ENCODE measurements around the gene SCAP. TPM values are rescaled to one million over a fixed set of nuclear protein-coding genes. Genes with fewer than 3 reads are reported as not detected.
A peak's percentile ranks its signal among the peaks of the same experiment; 100 is the strongest.

The SCAP gene
- total and polyA plus RNA-seq, 2 experiments from 2014 or later = 35.5 to 141 TPM

DNA sequence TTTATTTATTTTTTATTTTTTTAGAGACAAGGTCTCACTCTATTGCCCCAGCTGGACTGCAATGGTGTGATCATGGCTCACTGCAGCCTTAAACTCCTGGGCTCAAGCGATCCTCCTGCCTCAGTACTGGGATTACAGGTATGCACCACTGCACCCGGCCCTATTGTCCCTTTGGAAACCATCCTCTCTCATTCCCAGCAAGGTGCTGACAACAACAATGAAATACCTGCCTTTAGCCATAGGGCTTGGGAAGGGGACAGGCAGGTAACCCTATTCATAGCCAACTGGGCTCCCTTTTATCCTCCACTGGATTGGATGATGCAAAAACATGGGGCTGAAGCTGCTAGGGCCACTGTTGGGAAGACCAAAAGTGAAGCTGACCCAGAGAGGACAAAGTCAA is 43.1 kb downstream of the SCAP start:
- peak overlapping the region; percentile 66; the same call in 1 of the 2 replicates for H3K27ac ChIP-seq (ENCODE audit: low read depth)
- H3K9me2 ChIP-seq (ENCODE audit: insufficient read depth) = no peaks in the 10 kb centered on the region
- no peaks in the 10 kb centered on the region for H3K79me2 ChIP-seq (replicated peaks; ENCODE audit: insufficient read depth)
- H3K27me3 ChIP-seq (ENCODE audit: insufficient read depth) = no peaks in the 10 kb centered on the region
- H3K27ac Mint-ChIP-seq = no peak overlapping the region
- H3K27me3 Mint-ChIP-seq (ENCODE audit: insufficient read depth, low read depth, poor library complexity) = no peaks in the 10 kb centered on the region
- H4K20me1 ChIP-seq (replicated peaks; ENCODE audit: insufficient read depth) = peaks cover 11% of the 10 kb centered on the region
- H3F3A ChIP-seq (replicated peaks; ENCODE audit: low read depth) = no peaks in the 10 kb centered on the region
- ATAC-seq (peak; percentile 95), DNase-seq (ENCODE audit: low spot score) (no peak)
- H3K9me3 Mint-ChIP-seq = no peaks in the 10 kb centered on the region; the same call in 2 of the 3 replicates
- H3K4me1 ChIP-seq (ENCODE audit: insufficient read depth) = no peaks in the 10 kb centered on the region; the same call in 1 of the 2 replicates
- H3K4me3 Mint-ChIP-seq = no peak overlapping the region
- peaks cover 49% of the 10 kb centered on the region for H3K36me3 Mint-ChIP-seq (ENCODE audit: low read depth)
- no peak overlapping the region for H2AFZ ChIP-seq
- peaks cover 5% of the 10 kb centered on the region; the same call in 2 of the 3 replicates for H3K4me1 Mint-ChIP-seq
- H3K4me3 ChIP-seq = no peak overlapping the region
- no peak overlapping the region for H3K4me2 ChIP-seq
- TF ChIP-seq EZH2phosphoT487 (IDR thresholded peaks at IDR 0.05; ENCODE audit: unreplicated experiment) = no peak
- TF ChIP-seq, protein P1, sequence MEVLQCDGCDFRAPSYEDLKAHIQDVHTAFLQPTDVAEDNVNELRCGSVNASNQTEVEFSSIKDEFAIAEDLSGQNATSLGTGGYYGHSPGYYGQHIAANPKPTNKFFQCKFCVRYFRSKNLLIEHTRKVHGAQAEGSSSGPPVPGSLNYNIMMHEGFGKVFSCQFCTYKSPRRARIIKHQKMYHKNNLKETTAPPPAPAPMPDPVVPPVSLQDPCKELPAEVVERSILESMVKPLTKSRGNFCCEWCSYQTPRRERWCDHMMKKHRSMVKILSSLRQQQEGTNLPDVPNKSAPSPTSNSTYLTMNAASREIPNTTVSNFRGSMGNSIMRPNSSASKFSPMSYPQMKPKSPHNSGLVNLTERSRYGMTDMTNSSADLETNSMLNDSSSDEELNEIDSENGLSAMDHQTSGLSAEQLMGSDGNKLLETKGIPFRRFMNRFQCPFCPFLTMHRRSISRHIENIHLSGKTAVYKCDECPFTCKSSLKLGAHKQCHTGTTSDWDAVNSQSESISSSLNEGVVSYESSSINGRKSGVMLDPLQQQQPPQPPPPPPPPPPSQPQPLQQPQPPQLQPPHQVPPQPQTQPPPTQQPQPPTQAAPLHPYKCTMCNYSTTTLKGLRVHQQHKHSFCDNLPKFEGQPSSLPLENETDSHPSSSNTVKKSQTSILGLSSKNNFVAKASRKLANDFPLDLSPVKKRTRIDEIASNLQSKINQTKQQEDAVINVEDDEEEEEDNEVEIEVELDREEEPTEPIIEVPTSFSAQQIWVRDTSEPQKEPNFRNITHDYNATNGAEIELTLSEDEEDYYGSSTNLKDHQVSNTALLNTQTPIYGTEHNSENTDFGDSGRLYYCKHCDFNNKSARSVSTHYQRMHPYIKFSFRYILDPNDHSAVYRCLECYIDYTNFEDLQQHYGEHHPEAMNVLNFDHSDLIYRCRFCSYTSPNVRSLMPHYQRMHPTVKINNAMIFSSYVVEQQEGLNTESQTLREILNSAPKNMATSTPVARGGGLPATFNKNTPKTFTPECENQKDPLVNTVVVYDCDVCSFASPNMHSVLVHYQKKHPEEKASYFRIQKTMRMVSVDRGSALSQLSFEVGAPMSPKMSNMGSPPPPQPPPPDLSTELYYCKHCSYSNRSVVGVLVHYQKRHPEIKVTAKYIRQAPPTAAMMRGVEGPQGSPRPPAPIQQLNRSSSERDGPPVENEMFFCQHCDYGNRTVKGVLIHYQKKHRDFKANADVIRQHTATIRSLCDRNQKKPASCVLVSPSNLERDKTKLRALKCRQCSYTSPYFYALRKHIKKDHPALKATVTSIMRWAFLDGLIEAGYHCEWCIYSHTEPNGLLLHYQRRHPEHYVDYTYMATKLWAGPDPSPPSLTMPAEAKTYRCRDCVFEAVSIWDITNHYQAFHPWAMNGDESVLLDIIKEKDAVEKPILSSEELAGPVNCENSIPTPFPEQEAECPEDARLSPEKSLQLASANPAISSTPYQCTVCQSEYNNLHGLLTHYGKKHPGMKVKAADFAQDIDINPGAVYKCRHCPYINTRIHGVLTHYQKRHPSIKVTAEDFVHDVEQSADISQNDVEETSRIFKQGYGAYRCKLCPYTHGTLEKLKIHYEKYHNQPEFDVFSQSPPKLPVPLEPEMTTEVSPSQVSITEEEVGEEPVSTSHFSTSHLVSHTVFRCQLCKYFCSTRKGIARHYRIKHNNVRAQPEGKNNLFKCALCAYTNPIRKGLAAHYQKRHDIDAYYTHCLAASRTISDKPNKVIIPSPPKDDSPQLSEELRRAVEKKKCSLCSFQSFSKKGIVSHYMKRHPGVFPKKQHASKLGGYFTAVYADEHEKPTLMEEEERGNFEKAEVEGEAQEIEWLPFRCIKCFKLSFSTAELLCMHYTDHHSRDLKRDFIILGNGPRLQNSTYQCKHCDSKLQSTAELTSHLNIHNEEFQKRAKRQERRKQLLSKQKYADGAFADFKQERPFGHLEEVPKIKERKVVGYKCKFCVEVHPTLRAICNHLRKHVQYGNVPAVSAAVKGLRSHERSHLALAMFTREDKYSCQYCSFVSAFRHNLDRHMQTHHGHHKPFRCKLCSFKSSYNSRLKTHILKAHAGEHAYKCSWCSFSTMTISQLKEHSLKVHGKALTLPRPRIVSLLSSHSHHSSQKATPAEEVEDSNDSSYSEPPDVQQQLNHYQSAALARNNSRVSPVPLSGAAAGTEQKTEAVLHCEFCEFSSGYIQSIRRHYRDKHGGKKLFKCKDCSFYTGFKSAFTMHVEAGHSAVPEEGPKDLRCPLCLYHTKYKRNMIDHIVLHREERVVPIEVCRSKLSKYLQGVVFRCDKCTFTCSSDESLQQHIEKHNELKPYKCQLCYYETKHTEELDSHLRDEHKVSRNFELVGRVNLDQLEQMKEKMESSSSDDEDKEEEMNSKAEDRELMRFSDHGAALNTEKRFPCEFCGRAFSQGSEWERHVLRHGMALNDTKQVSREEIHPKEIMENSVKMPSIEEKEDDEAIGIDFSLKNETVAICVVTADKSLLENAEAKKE (CRISPR knock-in tag; IDR thresholded peaks at IDR 0.05) = no peak
- TF ChIP-seq EZH2 (IDR thresholded peaks at IDR 0.05; ENCODE audit: low read depth, unreplicated experiment) = no peak
- no peak for TF ChIP-seq JUNB (IDR thresholded peaks at IDR 0.05; ENCODE audit: unreplicated experiment)
- TF ChIP-seq NANOG (IDR thresholded peaks at IDR 0.05; ENCODE audit: borderline replicate concordance) = no peak
- TF ChIP-seq, protein P2, sequence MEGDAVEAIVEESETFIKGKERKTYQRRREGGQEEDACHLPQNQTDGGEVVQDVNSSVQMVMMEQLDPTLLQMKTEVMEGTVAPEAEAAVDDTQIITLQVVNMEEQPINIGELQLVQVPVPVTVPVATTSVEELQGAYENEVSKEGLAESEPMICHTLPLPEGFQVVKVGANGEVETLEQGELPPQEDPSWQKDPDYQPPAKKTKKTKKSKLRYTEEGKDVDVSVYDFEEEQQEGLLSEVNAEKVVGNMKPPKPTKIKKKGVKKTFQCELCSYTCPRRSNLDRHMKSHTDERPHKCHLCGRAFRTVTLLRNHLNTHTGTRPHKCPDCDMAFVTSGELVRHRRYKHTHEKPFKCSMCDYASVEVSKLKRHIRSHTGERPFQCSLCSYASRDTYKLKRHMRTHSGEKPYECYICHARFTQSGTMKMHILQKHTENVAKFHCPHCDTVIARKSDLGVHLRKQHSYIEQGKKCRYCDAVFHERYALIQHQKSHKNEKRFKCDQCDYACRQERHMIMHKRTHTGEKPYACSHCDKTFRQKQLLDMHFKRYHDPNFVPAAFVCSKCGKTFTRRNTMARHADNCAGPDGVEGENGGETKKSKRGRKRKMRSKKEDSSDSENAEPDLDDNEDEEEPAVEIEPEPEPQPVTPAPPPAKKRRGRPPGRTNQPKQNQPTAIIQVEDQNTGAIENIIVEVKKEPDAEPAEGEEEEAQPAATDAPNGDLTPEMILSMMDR (conservative IDR thresholded peaks at IDR 0.05; ENCODE audit: low read depth in 2 of 2) = no peak
- TF ChIP-seq, protein P3, sequence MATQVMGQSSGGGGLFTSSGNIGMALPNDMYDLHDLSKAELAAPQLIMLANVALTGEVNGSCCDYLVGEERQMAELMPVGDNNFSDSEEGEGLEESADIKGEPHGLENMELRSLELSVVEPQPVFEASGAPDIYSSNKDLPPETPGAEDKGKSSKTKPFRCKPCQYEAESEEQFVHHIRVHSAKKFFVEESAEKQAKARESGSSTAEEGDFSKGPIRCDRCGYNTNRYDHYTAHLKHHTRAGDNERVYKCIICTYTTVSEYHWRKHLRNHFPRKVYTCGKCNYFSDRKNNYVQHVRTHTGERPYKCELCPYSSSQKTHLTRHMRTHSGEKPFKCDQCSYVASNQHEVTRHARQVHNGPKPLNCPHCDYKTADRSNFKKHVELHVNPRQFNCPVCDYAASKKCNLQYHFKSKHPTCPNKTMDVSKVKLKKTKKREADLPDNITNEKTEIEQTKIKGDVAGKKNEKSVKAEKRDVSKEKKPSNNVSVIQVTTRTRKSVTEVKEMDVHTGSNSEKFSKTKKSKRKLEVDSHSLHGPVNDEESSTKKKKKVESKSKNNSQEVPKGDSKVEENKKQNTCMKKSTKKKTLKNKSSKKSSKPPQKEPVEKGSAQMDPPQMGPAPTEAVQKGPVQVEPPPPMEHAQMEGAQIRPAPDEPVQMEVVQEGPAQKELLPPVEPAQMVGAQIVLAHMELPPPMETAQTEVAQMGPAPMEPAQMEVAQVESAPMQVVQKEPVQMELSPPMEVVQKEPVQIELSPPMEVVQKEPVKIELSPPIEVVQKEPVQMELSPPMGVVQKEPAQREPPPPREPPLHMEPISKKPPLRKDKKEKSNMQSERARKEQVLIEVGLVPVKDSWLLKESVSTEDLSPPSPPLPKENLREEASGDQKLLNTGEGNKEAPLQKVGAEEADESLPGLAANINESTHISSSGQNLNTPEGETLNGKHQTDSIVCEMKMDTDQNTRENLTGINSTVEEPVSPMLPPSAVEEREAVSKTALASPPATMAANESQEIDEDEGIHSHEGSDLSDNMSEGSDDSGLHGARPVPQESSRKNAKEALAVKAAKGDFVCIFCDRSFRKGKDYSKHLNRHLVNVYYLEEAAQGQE (IDR thresholded peaks at IDR 0.05; ENCODE audit: unreplicated experiment) = no peak
- TF ChIP-seq CREB1 (CRISPR knock-in tag; IDR thresholded peaks at IDR 0.05; ENCODE audit: low read depth) = no peak
- no peak for TF ChIP-seq STAT1 (IDR thresholded peaks at IDR 0.05; ENCODE audit: unreplicated experiment)
- TF ChIP-seq POLR2AphosphoS5 (IDR thresholded peaks at IDR 0.05; ENCODE audit: low read depth) = no peak
- no peak for TF ChIP-seq ZNF114 (CRISPR knock-in tag; IDR thresholded peaks at IDR 0.05)
- no peak for TF ChIP-seq ZNF331 (CRISPR knock-in tag; IDR thresholded peaks at IDR 0.05; ENCODE audit: low read depth)
- TF ChIP-seq, protein P4, sequence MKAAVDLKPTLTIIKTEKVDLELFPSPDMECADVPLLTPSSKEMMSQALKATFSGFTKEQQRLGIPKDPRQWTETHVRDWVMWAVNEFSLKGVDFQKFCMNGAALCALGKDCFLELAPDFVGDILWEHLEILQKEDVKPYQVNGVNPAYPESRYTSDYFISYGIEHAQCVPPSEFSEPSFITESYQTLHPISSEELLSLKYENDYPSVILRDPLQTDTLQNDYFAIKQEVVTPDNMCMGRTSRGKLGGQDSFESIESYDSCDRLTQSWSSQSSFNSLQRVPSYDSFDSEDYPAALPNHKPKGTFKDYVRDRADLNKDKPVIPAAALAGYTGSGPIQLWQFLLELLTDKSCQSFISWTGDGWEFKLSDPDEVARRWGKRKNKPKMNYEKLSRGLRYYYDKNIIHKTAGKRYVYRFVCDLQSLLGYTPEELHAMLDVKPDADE (IDR thresholded peaks at IDR 0.05) = no peak
- H3K36me3 ChIP-seq (ENCODE audit: insufficient read depth) = no peaks in the 10 kb centered on the region
